Renal cortex interstitium (tissue), 11 donors: ENCODE measurements around the gene C16orf92. TPM values are rescaled to one million over a fixed set of nuclear protein-coding genes. Genes with fewer than 3 reads are reported as not detected.

Source experiments
- DNase-seq, 11 donors: peaks; one replicate each; pipeline ENCODE4 v3.0.0-alpha.2; 2013; ENCODE audit warnings: low read depth in 9 of 11, low spot score in 4 of 11; ENCODE audit errors: extremely low read depth in 1 of 11
- polyA plus RNA-seq, 3 donors: library from polyadenylated mRNA; unstranded; fragments of 120-200 nt; gene quantifications; one replicate each; pipeline ENCODE4 v1.2.1, GENCODE V29; 2013; ENCODE audit not compliant: insufficient read length in 3 of 3

Gene C16orf92
- polyA plus RNA-seq, 3 donors, result not detected

DNA sequence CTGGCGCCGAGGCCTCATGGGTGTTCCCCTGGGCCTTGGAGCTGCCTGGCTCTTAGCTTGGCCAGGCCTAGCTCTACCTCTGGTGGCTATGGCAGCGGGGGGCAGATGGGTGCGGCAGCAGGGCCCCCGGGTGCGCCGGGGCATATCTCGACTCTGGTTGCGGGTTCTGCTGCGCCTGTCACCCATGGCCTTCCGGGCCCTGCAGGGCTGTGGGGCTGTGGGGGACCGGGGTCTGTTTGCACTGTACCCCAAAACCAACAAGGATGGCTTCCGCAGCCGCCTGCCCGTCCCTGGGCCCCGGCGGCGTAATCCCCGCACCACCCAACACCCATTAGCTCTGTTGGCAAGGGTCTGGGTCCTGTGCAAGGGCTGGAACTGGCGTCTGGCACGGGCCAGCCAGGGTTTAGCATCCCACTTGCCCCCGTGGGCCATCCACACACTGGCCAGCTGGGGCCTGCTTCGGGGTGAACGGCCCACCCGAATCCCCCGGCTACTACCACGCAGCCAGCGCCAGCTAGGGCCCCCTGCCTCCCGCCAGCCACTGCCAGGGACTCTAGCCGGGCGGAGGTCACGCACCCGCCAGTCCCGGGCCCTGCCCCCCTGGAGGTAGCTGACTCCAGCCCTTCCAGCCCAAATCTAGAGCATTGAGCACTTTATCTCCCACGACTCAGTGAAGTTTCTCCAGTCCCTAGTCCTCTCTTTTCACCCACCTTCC, 35.5 kb upstream of the C16orf92 start:
- no peak for DNase-seq

- DNase-seq, result no peak
Observed at GRCh38 chr16:29988346-29989075, 34.5 kb upstream of the C16orf92 start.

DNA sequence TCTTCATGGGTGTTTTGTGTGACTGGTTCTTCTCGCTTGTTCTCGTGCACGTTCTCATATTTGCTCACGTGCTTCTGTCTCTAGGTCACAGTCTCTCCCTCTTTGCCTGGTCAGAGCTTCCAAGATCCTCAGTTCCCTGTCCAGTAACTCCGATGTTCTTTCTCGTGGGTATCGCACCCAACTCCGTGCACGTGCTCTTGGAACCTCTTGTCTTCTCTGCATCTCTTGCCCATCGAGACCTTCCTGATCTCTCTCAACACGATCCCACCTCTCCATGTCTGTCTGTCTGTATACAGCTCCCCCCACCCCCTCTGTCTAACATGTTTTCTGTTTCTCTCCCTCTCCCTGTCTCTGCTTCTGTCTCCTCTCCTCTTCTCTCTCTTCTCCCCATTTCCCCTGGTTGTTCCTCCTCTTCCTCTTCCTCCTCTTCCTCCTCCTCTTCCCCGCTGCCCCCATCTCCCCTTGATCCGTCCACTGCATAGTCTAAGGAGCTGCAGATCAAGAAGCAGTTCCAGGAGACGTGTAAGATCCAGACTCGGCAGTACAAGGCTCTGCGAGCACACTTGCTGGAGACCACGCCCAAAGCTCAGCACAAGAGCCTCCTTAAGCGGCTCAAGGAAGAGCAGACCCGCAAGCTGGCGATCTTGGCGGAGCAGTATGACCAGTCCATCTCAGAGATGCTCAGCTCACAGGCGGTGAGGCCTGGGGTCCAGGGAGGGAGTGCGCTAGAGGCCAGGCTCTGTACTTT, 33.7 kb upstream of the C16orf92 start:
- DNase-seq, result no peak

DNA sequence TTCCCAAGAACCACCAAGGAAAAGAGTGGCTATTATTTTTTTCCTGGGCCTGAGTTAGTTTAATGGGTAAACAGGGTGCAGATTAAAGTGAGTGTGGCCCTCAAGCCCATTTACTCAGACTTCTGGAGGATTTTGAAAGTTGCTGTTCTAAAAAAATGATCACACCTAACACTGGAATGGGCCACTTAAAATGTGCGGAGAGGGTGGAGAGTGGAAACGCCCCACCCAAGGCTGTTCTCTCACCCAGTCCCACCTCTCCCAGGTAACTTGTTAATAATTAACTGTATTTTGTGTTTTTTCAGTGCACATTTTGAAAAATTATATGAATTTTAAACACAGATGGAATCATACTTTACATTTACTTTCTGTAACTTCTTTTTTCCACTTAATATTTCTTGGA, 33.0 kb upstream of the C16orf92 start:
- DNase-seq, result no peak

DNA sequence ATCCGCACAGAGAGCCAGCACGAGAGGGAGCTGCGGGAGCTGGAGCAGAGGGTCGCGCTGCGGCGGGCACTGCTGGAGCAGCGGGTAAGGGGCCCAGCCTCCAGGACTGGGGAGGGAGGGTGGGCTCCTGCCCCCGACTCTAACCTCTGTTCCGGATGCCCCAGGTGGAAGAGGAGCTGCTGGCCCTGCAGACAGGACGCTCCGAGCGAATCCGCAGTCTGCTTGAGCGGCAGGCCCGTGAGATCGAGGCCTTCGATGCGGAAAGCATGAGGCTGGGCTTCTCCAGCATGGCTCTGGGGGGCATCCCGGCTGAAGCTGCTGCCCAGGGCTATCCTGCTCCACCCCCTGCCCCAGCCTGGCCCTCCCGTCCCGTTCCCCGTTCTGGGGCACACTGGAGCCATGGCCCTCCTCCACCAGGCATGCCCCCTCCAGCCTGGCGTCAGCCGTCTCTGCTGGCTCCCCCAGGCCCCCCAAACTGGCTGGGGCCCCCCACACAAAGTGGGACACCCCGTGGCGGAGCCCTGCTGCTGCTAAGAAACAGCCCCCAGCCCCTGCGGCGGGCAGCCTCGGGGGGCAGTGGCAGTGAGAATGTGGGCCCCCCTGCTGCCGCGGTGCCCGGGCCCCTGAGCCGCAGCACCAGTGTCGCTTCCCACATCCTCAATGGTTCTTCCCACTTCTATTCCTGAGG, 32.0 kb upstream of the C16orf92 start:
- no peak for DNase-seq

- no peak for DNase-seq
Observed at GRCh38 chr16:29991571-29991904, 31.5 kb upstream of the C16orf92 start.

DNA sequence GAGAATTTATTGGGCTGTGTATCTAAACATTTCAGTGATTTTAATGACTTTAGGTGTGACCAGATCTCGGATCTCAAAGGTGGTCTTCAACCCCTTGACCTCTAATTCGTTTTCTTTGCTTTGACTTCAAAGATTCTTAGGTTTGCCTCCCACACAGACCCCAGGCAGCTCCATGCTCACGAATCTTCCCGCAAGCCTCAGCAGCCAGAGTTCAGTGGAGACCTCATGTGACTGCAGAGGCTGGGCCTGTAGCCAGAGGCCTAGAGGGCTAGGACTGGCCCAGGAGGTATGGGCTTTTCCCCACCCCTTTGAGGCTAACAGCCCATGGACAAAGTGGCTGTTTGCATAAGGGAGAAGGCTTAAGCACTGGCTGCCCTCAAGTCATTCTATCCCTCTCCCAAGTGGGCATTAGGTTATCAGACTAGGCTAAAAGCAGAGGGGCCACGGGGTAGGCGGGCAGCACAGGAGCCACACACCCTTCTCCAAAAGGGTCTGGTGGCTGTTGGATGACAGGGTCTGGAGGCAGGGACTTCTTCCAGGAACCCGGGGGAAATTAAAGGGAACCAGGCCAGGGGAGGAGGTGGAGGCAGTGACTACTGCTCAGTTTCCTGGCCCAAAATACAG, 30.5 kb upstream of the C16orf92 start:
- no peak for DNase-seq

GRCh38 chr16:29993191-29993902, 29.7 kb upstream of the C16orf92 start:
- no peak for DNase-seq

DNA sequence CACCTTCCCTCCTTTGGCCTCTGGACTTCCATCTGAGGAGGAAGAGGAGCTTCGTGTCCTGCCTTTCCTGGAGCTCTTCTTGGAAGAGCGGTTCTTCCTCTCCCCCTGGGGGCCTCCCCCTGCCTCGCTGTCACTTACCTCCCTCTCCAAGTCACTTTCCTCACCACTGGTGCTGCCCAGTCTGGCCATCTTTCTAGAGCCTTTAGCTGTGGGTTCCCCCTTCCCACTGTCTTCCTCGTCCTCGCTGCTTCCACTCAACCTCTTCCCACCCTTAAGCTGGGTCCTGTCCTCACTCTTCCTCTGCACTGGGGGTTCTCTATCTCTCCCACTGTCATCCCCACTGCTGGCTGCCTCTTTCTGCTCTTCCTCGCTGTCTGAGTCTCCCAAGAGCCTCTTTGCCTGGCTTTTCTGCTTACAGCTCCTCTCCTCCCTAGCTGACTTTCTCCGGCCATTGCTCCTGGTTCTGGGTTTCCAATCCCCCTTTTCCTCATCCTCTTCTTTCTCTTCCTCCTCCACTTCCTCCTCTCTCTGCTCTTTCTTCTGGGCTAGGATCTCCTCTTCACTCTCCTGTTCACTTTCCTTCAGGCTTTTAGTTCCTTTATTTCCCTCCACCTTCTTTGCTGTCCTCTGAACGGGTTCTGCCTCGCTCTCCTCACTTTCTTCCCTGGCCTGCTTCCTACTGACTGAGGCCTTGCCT, 28.9 kb upstream of the C16orf92 start:
- DNase-seq, result no peak

- no peak for DNase-seq
Observed at GRCh38 chr16:29994600-29995323, 28.2 kb upstream of the C16orf92 start.

DNA sequence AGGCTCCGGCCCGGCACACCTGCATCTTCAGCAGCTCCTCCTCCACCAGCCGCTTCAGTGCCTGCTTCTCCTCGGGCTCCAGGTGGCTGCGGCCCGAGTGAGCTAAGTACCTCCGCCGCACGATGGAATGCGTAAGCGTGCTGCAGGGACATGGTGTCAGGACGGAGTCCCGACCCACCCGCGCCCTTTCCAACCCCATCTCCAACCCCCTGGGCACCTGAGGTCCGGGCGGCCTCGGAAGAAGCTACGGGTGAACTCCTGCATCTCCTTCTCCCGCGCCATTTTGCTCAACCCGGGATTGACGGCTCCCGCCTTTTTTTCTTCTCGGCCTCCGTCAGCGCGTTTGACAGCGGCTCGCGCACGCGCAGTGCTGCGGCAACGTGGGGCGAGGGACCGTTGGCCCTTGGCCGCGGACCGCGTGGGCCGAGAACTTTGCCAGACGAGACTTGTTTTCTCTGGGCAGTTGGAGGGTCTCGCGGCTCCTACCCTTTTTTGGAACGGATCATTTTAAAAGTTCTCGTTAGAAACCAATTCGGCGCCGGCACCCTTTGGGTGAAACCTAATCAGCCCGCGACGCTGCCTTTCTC, 27.6 kb upstream of the C16orf92 start, which contains the start of gene HIRIP3:
HIRIP3 (minus strand) TSS at position 294 of the 587 bp plus-strand sequence; CDS start at position 282, 12 bp downstream.
- DNase-seq, result peak in 9 of 11 donors; percentile 58 to 84 (median 73)

- DNase-seq, result peak; percentile 86 to 96 (median 94)
Observed at GRCh38 chr16:29995911-29996765, 26.9 kb upstream of the C16orf92 start, which contains the start of gene INO80E. Gene INO80E, plus strand, starts transcription at chr16:29996241. Its CDS starts 70 bp downstream, at chr16:29996311.

GRCh38 chr16:29996766-29997250, 26.2 kb upstream of the C16orf92 start:
- DNase-seq, result no peak

DNA sequence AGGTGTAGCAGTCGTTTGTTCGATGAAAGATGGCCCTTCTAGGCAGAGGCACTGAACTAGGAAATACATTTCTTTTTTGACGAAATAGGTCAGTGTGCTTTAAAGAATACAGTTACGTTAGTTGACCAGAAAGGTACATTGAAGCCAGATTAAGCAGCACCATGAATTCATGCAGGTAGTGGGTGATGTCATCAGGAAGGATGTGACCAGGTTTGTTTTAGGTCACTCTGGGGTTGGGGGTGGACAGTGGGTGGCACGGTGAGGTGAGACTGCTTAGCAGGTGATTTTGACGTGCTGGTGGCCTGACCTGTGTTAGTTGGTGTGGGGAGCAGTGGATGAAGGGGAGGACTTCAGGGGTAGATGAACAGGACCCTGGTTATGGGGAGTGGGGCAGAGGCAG, 23.4 kb upstream of the C16orf92 start:
- DNase-seq, result no peak

DNA sequence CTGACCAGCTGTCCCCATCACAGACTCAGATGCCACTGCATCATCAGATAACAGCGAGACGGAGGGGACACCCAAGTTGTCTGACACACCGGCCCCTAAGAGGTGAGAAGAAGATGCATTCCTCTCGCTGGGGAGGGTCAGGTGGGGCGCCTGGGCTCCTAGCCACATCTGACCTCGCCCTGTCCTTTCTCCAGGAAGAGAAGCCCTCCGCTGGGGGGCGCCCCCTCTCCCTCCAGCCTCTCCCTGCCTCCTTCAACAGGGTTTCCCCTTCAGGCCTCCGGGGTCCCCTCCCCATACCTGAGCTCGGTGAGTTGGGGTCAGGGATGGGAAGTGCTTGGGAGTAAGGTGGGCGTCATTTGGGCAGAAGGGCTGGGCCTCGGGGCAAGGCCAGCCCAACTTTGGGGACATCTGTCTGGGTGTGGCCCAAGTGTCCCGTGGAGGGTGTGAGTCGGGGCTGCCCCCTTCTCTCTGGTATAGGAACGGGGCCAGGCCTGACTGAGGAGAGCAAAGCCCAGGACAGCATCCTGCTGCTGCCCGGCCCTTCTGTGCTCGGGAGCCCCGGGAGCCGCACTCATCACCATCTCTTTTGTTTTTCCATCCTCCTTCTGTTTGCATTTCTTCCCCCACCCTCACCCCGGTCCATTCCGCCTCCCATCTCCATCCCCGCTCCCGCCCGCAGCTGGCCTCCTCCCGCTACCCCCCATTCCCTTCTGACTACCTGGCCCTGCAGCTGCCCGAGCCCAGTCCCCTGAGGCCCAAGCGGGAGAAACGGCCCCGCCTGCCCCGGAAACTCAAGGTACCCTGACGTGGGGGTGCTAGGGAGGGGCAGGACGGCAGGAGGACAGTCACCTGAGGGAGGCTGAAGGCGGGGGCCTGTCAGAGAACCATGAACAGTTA, 22.0 kb upstream of the C16orf92 start:
- no peak for DNase-seq
